H1 (cell line): ENCODE results near the gene DCAF15.

Experiments used
- ATF3 ChIP-seq: IDR thresholded peaks from 2 replicates; pipeline ENCODE4 v1.6.1; 2011; ENCODE audit warnings: low read depth, mild to moderate bottlenecking, low read length; ENCODE audit not compliant: insufficient read depth
- CBX8 ChIP-seq: fragments of 300-800, 300-1000 bp; sonication (generic); IDR thresholded peaks from 2 replicates; pipeline ENCODE4 v1.7.1; 2016; ENCODE audit warnings: low read depth, low read length, borderline replicate concordance
- EZH2 ChIP-seq: fragments of 200-600 bp; sonication (generic); IDR thresholded peaks from 2 replicates; pipeline ENCODE4 v1.7.1; 2012; ENCODE audit warnings: low read depth, mild to moderate bottlenecking, moderate library complexity, low read length, inconsistent platforms; ENCODE audit not compliant: severe bottlenecking
- PHF8 ChIP-seq: fragments of 200-600 bp; sonication (generic); conservative IDR thresholded peaks from 2 replicates; pipeline ENCODE4 v1.7.1; 2012; ENCODE audit warnings: low read depth, mild to moderate bottlenecking, inconsistent platforms, low read length, moderate library complexity
- POLR2A ChIP-seq, 2 experiments: IDR thresholded peaks; 1 replicate in 1 of 2; 2 replicates in 1 of 2; pipeline ENCODE4 v1.6.1; 2011; ENCODE audit warnings: low read depth in 2 of 2, low read length in 2 of 2, mild to moderate bottlenecking in 2 of 2; ENCODE audit errors: control extremely low read depth in 1 of 2
- TF ChIP-seq, protein P1 (sequence below): IDR thresholded peaks from 2 replicates; pipeline ENCODE4 v1.6.1; 2011; ENCODE audit warnings: low read length, improper control_type of control experiment
- TF ChIP-seq, protein P2 (sequence below), 3 experiments: IDR thresholded peaks; 1 replicate in 2 of 3; 2 replicates in 1 of 3; pipeline versions ENCODE4 v1.5.1 to v1.6.1; 2011; ENCODE audit warnings: low read length in 3 of 3, mild to moderate bottlenecking in 3 of 3, inconsistent platforms in 2 of 3, low read depth in 1 of 3, moderate library complexity in 1 of 3; ENCODE audit not compliant: insufficient read depth in 1 of 3; ENCODE audit errors: control extremely low read depth in 1 of 3

- TF ChIP-seq PHF8 (no peak), ATF3 (no peak), CBX8 (no peak), EZH2 (no peak), POLR2A (IDR thresholded peaks at IDR 0.05; ENCODE audit: control extremely low read depth in 1 of 2, low read depth in 2 of 2, low read length in 2 of 2) (no peak)
- TF ChIP-seq, protein P1, sequence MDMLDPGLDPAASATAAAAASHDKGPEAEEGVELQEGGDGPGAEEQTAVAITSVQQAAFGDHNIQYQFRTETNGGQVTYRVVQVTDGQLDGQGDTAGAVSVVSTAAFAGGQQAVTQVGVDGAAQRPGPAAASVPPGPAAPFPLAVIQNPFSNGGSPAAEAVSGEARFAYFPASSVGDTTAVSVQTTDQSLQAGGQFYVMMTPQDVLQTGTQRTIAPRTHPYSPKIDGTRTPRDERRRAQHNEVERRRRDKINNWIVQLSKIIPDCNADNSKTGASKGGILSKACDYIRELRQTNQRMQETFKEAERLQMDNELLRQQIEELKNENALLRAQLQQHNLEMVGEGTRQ: no peak
- TF ChIP-seq, protein P2, sequence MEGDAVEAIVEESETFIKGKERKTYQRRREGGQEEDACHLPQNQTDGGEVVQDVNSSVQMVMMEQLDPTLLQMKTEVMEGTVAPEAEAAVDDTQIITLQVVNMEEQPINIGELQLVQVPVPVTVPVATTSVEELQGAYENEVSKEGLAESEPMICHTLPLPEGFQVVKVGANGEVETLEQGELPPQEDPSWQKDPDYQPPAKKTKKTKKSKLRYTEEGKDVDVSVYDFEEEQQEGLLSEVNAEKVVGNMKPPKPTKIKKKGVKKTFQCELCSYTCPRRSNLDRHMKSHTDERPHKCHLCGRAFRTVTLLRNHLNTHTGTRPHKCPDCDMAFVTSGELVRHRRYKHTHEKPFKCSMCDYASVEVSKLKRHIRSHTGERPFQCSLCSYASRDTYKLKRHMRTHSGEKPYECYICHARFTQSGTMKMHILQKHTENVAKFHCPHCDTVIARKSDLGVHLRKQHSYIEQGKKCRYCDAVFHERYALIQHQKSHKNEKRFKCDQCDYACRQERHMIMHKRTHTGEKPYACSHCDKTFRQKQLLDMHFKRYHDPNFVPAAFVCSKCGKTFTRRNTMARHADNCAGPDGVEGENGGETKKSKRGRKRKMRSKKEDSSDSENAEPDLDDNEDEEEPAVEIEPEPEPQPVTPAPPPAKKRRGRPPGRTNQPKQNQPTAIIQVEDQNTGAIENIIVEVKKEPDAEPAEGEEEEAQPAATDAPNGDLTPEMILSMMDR (IDR thresholded peaks at IDR 0.05; ENCODE audit: control extremely low read depth in 1 of 3, insufficient read depth in 1 of 3, low read depth in 1 of 3, low read length in 3 of 3): no peak
These were observed 32.8 kb downstream of the DCAF15 start for GRCh38 chr19:13984875-13985741.
